PC-3 (cell line): ENCODE data around the gene ZC3H6. TPM values are rescaled to one million over a fixed set of nuclear protein-coding genes. Genes with fewer than 3 reads are reported as not detected.

Experiments used
- ATAC-seq: fragments of 200-7000 bp; cut with Tn5 transposase; 2 replicates; pipeline ENCODE4 v1.9.1; 2020; ENCODE audit warnings: mild to moderate bottlenecking, moderate library complexity
- BruUV-seq: library from RNA; stranded (reverse); fragments of 400-500 nt; replicated peaks from 2 replicates; lab custom pipeline; 2021; lab: Mats Ljungman, UMichigan
- CTCF ChIA-PET: fragments of 300-600 bp; sonication (Branson Sonifier 250); formaldehyde crosslinking; loops from one replicate; lab custom pipeline; 2022; ENCODE audit warnings: antibody characterized with exemption; lab: Charles Lee
- POLR2A ChIA-PET: fragments of 300-600 bp; sonication (Branson Sonifier 250); formaldehyde crosslinking; loops from one replicate; lab custom pipeline; 2022; ENCODE audit warnings: antibody characterized with exemption; ENCODE audit not compliant: unreplicated experiment; lab: Charles Lee
- DNase-seq: peaks from one replicate; pipeline ENCODE4 v3.0.0-alpha.2; 2015
- H2AFZ ChIP-seq: fragments of 300-600 bp; sonication (generic); 2 replicates; pipeline ENCODE4 v1.6.0; 2016; ENCODE audit warnings: antibody characterized with exemption, low read length
- H3F3A ChIP-seq: fragments of 300-600 bp; sonication (generic); one replicate; pipeline ENCODE4 v1.6.0; 2017; ENCODE audit warnings: antibody characterized with exemption, low read length, control low read depth, mild to moderate bottlenecking; ENCODE audit not compliant: unreplicated experiment
- H3K27ac ChIP-seq: fragments of 300-600 bp; sonication (generic); 2 replicates; pipeline ENCODE4 v1.5.1; 2016; ENCODE audit warnings: mild to moderate bottlenecking, low read length
- H3K27me3 ChIP-seq: fragments of 300-600 bp; sonication (generic); 2 replicates; pipeline ENCODE4 v1.6.1; 2016; ENCODE audit warnings: low read length, mixed read lengths
- H3K36me3 ChIP-seq: fragments of 300-600 bp; sonication (generic); 2 replicates; pipeline ENCODE4 v1.6.1; 2016; ENCODE audit warnings: low read depth, mixed run types, low read length, mixed read lengths
- H3K4me1 ChIP-seq: fragments of 300-600 bp; sonication (generic); 2 replicates; pipeline ENCODE4 v1.5.1; 2016; ENCODE audit warnings: low read length; ENCODE audit not compliant: insufficient read depth
- H3K4me2 ChIP-seq: fragments of 300-600 bp; sonication (generic); 2 replicates; pipeline ENCODE4 v1.6.0; 2016; ENCODE audit warnings: low read length
- H3K4me3 ChIP-seq: fragments of 300-600 bp; sonication (generic); 2 replicates; pipeline ENCODE4 v1.5.1; 2016; ENCODE audit warnings: mild to moderate bottlenecking, low read length, mixed read lengths
- H3K79me2 ChIP-seq: fragments of 300-600 bp; sonication (generic); 2 replicates; pipeline ENCODE4 v1.6.1; 2017; ENCODE audit warnings: low read length, mixed read lengths
- H3K9ac ChIP-seq: fragments of 300-600 bp; sonication (generic); 2 replicates; pipeline ENCODE4 v1.6.0; 2016; ENCODE audit warnings: mild to moderate bottlenecking, low read length
- H3K9me2 ChIP-seq: fragments of 300-600 bp; sonication (generic); replicated peaks from 2 replicates; pipeline ENCODE4 v1.6.1; 2016; ENCODE audit warnings: mixed run types, low read length, mixed read lengths
- H3K9me3 ChIP-seq: fragments of 300-600 bp; sonication (generic); 2 replicates; pipeline ENCODE4 v1.6.1; 2016; ENCODE audit warnings: low read length, mixed read lengths
- H4K20me1 ChIP-seq: fragments of 300-600 bp; sonication (generic); 2 replicates; pipeline ENCODE4 v1.6.1; 2016; ENCODE audit warnings: low read length, mixed read lengths
- EZH2 ChIP-seq: fragments of 300-600 bp; sonication (generic); IDR thresholded peaks from one replicate; pipeline ENCODE4 v1.6.1; 2017; ENCODE audit warnings: antibody characterized with exemption, mild to moderate bottlenecking, low read length; ENCODE audit not compliant: unreplicated experiment
- EZH2phosphoT487 ChIP-seq: fragments of 300-600 bp; sonication (generic); IDR thresholded peaks from 2 replicates; pipeline ENCODE4 v1.6.1; 2018; ENCODE audit warnings: mild to moderate bottlenecking, antibody characterized with exemption, low read length, borderline replicate concordance
- intact Hi-C: fragments of 100-400 bp; cut with micrococcal nuclease; formaldehyde crosslinking; loops from 2 replicates; pipeline ENCODE4 v1.9.0; 2023
- total RNA-seq: library from RNA; depleted of rRNA; stranded (reverse); fragments of >200 nt; gene quantifications from 2 replicates; pipeline ENCODE4 v1.2.3, GENCODE V29; 2014
- TF ChIP-seq, protein P1 (sequence below): fragments of 300-600 bp; sonication (generic); conservative IDR thresholded peaks from 2 replicates; pipeline ENCODE4 v1.5.1; 2017; ENCODE audit warnings: antibody characterized with exemption, low read depth, mild to moderate bottlenecking, low read length

Gene ZC3H6
- total RNA-seq, 1 experiment from 2014 or later = 1.3 TPM

DNA sequence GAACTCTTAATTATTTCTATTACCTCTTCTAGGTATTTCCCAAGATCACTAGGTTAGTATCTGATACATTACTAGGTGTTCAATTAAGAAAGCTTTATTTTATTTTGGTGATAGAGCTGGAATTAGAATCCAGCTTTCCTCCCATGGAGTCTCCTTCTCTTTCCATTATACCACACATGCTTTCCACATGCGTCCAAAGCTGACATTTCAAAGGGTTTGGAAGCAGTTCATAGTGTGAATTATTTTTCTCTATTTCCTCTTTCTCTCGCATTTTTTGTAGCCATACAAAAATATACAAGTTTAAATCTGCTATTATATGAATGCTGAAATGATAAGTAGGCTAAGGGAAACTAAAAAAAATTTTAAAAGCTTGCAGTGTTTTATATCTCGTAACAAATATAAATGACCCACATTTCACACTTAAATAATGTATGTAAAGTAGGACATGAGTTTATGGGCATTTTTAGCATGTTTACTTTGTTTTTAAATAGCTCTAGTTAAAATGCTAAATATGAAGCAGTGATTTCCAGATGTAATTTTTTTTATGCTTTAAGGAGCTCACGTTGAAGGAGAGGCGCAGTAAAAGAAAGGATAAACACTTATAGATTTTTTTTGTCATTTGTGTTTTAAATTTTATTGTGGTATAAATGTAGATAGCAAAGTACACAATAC lies 20.1 kb downstream of the ZC3H6 start:
- Histone ChIP-seq H3K4me3 (no peak overlapping the region), H3K27ac (no peak overlapping the region), H3K27me3 (no peaks in the 10 kb centered on the region), H2AFZ (no peak overlapping the region), H3F3A (no peaks in the 10 kb centered on the region), H3K36me3 (no peaks in the 10 kb centered on the region), H3K4me2 (no peak overlapping the region), H3K79me2 (no peaks in the 10 kb centered on the region), H3K9me2 (no peaks in the 10 kb centered on the region), H4K20me1 (no peaks in the 10 kb centered on the region), H3K9ac (no peak overlapping the region), H3K9me3 (no peaks in the 10 kb centered on the region), H3K4me1 (no peaks in the 10 kb centered on the region)
- CTCF ChIA-PET = interaction anchor here (0.7 kb wide), 1 partner anchor 48 kb away, joined by 3 read pairs; no protein-coding TSS in a partner anchor
- BruUV-seq = no TSS peak
- POLR2A ChIA-PET = no interaction called here
- no peak for DNase-seq
- intact Hi-C loops = no loop called here
- ATAC-seq = no peak
- TF ChIP-seq EZH2 (no peak), EZH2phosphoT487 (no peak)
- TF ChIP-seq, protein P1, sequence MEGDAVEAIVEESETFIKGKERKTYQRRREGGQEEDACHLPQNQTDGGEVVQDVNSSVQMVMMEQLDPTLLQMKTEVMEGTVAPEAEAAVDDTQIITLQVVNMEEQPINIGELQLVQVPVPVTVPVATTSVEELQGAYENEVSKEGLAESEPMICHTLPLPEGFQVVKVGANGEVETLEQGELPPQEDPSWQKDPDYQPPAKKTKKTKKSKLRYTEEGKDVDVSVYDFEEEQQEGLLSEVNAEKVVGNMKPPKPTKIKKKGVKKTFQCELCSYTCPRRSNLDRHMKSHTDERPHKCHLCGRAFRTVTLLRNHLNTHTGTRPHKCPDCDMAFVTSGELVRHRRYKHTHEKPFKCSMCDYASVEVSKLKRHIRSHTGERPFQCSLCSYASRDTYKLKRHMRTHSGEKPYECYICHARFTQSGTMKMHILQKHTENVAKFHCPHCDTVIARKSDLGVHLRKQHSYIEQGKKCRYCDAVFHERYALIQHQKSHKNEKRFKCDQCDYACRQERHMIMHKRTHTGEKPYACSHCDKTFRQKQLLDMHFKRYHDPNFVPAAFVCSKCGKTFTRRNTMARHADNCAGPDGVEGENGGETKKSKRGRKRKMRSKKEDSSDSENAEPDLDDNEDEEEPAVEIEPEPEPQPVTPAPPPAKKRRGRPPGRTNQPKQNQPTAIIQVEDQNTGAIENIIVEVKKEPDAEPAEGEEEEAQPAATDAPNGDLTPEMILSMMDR = no peak

DNA sequence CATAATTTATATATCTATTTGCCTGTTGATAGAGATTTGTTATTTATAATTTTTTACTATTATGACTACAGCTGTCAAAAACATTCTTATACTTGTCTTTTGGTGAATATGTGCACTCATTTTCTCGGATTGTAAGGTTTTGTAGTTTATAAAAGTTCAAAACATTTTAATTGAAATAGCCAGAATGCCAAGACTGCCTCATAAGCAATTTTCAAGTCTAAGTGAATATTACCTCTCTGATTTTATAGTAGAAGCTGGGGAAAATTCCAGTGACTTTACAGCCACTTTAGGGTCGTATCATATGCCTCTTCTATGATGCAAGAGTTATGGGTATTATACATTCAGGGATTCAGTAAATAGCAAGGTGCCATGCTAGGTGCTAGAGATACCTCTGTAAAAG lies 21.0 kb downstream of the ZC3H6 start:
- no peak overlapping the region for H2AFZ ChIP-seq
- TF ChIP-seq, protein P1 = no peak
- no peak for TF ChIP-seq EZH2phosphoT487
- H3K27ac ChIP-seq = no peak overlapping the region
- H3F3A ChIP-seq = no peaks in the 10 kb centered on the region
- no peaks in the 10 kb centered on the region for H3K9me2 ChIP-seq
- ChIA-PET POLR2A (no interaction called here), CTCF (no interaction called here)
- no TSS peak for BruUV-seq
- H4K20me1 ChIP-seq = no peaks in the 10 kb centered on the region
- H3K4me2 ChIP-seq = no peak overlapping the region
- H3K79me2 ChIP-seq = no peaks in the 10 kb centered on the region
- H3K4me3 ChIP-seq = no peak overlapping the region
- H3K27me3 ChIP-seq = no peaks in the 10 kb centered on the region
- DNase-seq (no peak), ATAC-seq (no peak)
- intact Hi-C loops = no loop called here
- no peak overlapping the region for H3K9ac ChIP-seq
- H3K9me3 ChIP-seq = no peaks in the 10 kb centered on the region
- H3K4me1 ChIP-seq = no peaks in the 10 kb centered on the region
- no peaks in the 10 kb centered on the region for H3K36me3 ChIP-seq

DNA sequence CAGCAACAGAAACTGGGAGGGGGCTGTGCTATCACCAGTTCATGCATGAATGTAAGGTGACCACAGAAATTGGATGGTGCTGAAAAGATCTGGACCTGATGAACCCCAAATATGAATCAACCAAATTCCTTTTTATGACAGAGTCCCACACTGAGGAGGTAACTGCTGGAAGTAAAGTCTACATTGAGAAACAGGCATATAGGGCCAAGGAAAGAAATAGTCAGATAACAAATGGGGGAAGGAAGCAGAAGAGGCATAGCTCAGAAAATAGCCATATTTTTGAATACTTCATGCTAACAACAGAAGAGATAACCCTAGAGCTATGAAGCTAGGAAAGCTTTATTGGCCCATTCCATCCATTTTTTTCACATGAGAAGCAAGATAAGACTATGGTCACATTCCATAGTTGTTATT lies 25.8 kb downstream of the ZC3H6 start:
- no peaks in the 10 kb centered on the region for H3K27me3 ChIP-seq
- POLR2A ChIA-PET = interaction anchor here (0.7 kb wide), 1 partner anchor 234 kb away, joined by 3 read pairs; no protein-coding TSS in a partner anchor
- no peaks in the 10 kb centered on the region for H3K4me1 ChIP-seq
- BruUV-seq = no TSS peak
- H3K4me2 ChIP-seq = no peak overlapping the region
- no peaks in the 10 kb centered on the region for H4K20me1 ChIP-seq
- H3F3A ChIP-seq = no peaks in the 10 kb centered on the region
- H3K27ac ChIP-seq = no peak overlapping the region
- H3K9me2 ChIP-seq = no peaks in the 10 kb centered on the region
- TF ChIP-seq EZH2 = no peak
- TF ChIP-seq, protein P1 = no peak
- TF ChIP-seq EZH2phosphoT487 = no peak
- no peaks in the 10 kb centered on the region for H3K9me3 ChIP-seq
- DNase-seq (no peak), ATAC-seq (no peak)
- no peak overlapping the region for H2AFZ ChIP-seq
- H3K36me3 ChIP-seq = no peaks in the 10 kb centered on the region
- no peak overlapping the region for H3K9ac ChIP-seq
- CTCF ChIA-PET = no interaction called here
- H3K79me2 ChIP-seq = no peaks in the 10 kb centered on the region
- intact Hi-C loops = no loop called here
- no peak overlapping the region for H3K4me3 ChIP-seq
